Activated naive CD4-positive, alpha-beta T cell treated with anti-CD3 and anti-CD28 coated beads, Interleukin-2, amount 50 U/mL, for 16 hours (primary cell): ENCODE measurements around the gene MLXIP.
"Not testable (repeated sequence)": the region's sequence is repeated elsewhere in the genome, so short reads cannot be mapped to it uniquely, and the experiment has no call there.

ENCODE experiments used
- DNase-seq: peaks from one replicate; pipeline ENCODE4 v3.0.0-alpha.2; 2020

MLXIP gene

DNA sequence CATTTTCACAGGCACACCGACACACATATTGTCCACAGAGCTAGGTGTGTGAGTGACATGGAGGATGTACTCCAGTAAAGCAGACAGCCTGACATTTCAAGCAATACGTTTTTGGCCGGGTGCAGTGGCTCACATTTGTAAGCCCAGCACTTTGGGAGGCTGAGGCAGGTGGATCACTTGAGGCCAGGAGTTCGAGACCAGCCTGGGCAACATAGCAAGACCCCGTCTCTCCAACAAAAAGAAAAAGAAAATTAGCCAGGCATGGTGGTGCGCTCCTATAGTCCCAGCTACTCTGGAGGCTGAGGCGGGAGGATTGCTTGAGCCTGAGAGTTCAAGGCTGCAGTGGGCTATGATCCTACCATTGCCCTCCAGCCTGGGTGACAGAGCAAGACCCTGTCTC is 22.1 kb upstream of the MLXIP start:
- DNase-seq = not testable (repeated sequence)

DNA sequence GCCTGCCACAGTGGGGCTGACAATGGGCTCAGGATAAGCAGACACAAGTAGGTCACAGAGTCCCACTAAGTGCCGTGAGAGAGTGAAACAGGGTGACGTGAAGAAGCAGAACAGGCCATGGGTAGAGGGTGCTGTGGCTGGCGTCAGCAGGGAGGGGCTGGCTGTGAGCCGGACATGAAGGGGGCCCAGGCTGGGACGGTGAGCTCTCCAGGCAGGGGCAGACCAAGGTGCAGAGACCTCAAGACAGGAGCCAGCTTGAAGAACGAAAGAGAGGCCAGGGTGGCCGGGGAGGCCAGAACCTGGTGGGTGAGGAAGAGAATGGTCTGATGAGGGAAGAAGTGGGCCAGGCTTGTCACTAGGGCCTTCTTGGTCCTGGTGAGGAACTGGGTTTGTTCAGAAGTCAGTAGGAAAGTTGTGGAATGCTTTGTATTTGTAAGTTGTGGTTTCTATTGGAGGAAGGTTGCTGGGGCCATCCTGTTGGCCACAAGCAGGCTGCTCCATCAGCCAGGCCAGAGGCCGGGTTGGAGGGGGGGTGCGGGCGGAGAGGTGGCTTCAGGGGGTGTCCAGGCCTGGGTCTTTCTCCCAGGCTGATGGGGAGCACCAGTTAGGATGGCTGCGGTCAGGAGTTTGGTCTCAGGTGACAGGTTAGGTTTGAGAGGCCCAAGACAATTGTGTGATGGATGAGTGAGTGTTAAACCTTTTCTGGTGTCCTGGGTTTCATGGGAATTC is 21.4 kb upstream of the MLXIP start:
- DNase-seq = no peak

DNA sequence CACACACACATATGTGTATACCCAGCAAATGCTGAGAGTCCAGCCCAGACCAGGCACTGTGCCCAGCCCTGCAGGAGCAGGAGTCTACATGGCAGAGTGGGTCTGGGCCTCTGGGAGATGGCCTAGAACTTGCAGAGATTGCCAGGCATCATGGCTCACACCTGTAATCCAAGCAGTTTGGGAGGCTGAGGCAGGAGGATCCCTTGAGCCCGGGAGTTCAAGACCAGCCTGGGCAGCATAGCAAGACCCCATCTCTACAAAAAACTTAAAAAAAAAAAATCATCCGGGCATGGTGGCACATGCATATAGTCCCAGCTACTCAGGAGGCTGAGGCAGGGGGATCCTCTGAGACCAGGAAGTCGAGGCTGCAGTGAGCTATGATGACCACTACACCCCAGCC is 20.8 kb upstream of the MLXIP start:
- no peak for DNase-seq

DNA sequence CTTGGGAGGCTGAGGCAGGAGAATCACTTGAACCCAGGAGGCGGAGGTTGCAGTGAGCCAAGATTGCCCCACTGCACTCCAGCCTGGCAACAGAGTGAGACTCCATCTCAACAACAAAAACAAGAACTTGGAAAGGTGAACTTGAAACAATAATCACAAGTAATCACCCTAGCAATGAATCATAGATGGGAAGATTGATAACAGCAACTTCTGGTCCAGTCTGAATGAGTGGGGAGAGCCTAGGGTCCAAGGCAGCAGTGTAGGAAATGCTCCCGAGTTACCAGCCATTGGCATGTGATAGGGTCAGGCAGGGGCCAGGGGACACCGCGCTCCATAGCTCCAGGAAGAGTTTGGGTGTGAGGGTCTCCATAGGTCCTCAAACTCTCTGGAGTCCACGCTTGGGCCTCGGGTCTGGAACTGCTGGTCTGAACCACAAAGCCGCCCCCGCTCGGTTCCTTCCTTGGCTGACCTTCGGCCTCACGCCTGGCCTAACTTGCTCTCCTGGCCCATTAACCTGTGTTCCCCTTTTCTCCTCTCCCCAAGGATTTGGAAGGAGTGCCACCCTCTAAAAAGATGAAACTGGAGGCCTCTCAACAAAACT is 19.9 kb upstream of the MLXIP start:
- DNase-seq = no peak

DNA sequence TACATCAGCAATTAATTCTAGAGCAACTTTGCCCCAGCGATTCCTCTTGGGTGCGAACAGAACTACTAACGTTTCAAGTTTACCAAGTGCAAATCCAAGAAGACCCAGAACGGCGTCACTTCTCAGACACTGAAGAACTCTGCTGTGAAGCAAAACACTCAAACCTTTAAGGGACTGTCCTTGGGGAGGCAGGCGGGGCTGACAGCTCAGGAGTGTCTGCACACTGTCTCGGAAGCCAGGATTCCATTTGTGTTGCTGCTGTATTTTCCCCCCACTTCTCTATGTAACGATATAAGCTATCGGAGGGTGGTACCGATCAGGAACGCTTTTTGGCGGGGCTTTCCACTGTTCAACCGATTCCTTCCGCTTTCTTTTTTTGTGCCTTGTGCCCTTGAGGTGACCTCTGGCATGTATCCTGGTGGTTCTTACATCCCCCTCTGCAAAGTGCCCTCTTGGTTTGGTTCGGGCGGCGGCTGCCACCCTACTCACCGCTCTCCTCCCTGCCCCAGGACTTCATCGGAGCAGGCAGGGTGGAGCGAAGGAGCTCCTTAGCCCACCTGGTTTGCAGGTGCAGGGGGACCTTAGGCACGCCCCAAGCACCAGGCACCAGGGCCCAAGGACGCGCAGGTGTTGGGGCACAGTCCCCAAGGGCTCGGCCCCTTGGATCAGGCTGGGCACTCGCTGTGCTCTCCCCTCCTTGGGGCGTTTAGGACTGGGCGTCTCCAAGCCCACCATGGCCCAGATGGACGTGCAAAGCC is 19.2 kb upstream of the MLXIP start:
- DNase-seq = no peak

DNA sequence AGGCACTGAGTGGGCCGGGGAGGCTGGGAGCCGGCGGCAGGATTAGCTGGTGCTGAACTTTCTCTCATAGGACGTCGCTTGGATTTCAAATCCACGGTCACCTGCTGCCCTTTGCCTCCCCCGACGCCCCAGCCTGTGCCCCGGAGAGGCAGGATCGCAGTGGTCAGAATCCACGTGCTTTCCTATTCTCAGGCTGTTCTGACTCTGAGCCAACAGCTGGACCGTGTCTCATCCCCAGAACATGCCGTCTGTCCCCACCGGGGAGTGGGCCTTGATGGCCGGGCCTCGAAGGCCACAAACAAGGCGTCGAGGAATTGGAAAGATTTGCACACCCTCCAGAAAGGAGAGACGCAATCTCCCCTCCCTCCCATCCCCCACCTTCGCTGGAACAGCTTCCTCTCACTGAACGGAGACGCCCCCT is 18.5 kb upstream of the MLXIP start:
- DNase-seq = no peak

DNA sequence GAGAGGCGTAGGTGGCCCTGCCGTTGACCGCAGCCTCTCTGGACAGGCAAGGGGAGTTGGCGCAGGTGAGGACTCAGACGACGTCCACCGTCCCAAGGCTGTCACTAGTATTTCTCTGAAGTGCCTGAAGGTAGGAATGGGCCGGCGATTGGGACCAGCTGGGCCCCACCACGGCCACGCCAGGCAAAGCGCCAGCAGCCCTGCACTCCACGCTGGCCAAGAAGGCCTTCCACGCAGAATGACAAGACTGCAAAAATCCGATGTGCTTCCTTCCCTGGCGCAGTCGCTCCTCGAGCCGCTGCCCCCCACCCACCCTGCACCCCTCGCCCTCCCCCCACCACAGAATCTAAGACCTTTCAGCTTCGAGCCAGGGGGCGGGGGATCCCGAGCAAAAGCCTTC is 17.3 kb upstream of the MLXIP start:
- no peak for DNase-seq

DNA sequence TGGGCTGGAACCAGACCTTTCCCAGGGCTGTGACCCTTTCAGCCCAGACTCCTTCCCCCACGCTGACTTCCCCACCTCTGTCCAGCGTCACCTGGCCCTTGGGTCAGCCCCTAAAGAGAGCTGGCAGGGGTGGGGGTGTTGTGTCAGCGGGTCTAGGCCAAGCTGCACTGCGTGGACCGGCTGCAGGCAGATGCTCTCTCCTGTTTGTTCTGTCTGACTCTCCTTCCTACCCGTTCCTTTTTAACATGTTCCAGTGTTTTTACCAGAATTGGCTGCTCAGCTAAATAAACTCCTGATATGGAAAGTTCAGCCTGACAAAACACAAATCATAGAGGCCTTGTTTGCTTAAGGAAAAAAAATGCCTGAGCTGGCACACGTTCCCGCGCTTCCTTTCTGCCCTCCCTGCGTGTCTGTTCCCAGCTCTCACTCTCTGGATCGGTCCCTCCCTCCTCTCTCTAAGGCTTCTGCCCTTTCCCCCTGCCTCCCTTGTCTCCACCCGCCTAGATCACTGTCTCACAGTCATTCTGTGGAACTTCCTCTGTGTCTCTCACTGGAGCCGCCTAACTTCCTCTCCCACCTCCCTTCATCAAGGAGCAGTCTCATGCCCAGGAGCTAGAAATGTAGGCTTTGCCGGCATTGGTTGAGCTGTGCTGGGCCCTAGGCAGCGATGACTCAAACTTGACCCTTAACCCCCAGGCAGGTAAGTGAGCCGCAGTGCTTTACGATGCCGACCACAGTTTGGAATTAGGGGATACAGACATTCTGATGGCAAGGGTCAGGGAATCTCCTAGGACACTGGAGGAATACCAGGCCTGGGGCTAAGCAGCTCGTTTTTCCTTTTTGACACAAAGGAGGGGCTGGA is 15.5 kb upstream of the MLXIP start:
- no peak for DNase-seq

DNA sequence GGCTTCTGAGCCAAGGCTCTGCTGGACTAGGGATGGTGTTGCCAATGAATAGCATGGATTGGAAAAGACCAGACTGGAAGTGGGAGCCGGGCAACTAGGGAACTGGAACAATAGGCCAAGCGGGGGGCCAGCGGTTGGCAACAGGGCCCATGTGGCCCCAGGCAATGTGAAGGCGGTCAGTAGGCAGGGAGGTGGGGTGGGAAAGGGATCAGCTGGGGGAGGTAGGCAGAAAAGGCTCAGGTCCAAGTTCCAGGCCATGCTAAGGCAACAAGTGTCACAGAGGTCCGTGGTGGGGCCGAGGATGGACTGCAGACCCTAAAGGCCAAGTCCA is 14.9 kb upstream of the MLXIP start:
- DNase-seq = no peak

DNA sequence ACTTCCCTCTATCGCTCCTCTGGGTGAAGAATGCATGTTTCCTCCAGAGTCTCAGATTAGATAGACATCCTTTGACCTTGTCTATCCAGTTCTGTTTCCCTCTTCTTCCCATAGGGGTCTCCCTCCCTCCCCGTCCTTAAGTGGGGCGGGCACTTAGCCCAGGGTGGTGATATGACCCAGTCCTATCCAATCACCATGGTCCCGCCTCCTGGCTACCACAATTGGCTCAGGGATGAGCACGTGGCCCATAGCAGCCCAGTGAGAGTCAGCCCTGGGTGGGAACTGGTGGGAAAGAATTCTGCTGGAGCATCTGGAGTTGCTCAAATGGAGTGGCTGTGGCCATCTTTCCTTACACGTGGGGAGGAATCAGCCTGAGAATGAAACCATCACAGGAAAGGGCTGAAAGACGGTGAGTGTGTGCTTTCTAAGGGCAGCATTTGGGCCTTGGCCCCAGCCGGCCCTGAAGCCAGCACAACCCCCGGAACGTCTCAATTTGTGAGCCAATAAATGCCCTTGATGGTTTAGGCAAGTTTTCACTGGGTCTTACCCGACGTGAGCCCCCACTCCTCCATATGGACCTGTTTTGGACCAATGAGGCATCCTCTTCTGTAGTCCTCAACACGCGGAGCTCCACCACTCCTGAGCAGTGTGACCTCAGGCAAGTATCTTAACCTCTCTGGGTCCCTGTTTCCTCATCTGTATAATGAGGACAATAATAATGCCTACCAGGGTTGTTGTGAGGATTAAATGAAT is 14.4 kb upstream of the MLXIP start:
- peak; percentile 38 for DNase-seq

DNA sequence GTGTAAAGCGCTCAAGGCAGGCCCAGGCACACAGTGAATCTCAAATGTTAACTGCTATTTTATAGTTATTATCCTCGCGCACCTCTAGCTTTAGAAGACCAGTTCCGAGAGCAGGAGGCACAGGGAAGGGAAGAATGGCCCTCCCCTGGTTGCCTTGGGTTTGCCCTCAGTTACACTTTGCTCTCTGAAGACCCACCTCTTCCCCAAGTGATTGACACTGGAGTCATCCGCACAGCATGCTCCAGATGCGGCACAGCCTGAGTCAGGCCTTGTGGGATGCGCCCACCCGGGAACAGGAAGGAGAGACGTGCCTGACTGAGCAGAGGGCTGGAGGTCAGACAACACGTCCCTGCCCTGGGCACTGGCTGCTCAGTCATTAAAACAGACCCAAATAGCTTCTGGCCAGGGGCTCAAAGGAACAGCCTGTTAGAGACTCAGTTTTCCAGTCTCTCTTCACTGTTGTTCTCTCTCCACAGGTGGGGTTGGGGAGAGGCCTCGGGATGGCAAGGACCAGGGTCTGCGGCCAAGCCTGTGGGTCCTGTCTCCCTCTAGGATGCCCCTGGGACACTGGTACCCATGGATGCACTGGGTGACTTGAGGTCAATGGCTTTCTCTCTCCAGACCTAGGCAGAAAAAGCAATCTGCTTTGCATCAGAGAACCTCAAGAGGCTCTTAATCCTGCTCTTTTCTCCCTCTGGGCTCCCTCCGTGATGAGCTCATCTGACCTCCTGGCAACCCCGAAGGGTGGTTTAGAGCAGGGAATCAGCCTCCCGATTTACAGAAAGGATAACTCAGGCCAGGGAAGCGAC is 13.6 kb upstream of the MLXIP start:
- DNase-seq = no peak

DNA sequence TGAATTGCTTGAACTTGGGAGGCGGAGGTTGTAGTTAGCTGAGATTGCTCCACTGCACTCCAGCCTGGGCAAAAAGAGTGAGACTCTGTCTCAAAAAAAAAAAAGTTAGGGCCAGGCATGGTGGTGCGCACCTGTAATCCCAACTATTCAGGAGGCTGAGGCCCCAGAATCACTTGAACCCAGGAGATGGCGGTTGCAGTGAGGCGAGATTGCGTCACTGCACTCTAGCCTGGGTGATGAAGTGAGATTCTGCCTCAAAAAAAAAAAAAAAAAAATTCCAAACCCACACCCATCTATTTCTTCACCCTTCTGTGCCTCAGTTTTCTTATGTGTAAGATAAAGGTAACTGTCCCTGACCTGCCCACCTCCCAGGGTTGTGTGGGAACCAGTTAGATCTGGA is 11.0 kb upstream of the MLXIP start:
- no peak for DNase-seq

DNA sequence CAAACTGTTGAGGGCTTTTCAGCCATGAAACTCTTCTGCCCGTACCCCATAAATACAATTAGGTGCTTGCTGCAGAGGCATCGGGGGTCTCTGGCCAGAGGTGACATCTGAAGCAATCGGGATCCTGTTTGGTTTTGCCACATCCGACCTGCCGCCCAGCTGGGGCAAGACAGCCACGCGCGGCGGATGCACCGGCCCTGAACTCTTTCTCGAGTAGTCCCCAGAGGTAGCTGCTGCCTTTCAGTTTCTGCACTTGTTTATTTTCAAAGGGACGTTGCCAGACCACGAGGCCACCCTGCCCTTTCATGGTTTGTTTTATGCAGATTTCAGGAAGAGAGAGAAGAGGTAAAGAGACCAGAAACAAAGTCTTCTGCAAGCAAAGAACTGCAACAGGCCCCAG is 10.6 kb upstream of the MLXIP start:
- DNase-seq = no peak

DNA sequence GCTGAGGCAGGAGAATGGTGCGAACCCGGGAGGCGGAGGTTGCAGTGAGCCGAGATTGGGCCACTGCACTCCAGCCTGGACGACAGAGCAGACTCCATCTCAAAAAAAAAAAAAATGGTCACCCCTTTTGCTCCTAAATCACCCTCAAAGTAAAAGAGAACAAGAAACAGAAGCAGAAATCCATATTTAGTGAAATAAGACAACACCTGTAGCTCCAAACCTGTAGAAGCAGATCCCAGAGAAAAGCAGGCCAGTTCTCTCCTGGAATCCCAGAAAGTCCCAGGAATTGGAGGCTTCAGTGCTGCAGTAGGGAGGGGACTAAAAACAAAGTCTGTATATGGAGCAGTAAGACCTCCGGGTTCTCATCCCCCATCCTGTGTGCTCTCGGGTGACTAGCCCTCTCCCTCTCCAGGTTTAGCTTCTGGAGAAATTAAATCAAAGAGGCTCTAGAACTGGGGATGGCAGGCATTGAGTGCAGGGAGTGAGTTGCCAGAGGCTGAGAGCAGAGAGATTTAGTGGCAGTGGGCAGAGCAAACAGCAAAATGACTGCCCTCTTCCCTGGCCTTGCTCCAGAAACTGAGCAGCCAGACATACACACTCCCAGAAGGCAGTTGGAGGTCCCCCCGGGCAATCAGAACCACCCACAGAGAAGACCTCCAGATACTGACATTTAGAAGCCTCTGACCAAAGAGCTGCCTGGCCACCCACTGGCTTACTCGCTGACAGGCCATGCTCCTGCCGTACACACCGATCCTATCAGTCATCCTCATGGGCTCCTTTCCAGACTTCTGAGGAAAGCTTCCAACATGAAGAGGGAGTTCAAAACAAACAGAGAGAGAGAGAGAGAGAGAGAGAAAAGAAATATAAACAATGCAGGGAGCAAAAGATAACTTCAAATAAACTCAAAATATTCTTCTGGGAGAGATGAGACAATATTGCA is 6.3 kb upstream of the MLXIP start:
- no peak for DNase-seq

DNA sequence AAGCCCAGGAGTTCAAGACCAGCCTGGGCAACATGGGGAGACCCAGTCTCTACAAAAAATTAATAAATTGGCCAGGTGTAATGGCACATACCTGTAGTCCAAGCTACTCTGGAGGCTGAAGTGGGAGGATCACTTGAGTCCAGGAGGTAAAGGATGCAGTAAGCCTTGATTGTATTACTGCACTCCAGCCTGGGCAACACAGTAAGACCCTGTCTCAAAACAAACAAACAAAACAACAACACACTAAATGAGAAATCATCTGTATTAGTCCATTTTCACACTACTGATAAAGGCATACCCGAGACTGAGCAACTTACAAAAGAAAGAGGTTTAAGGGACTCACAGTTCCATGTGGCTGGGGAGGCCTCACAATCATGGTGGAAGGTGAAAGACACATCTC is 4.7 kb upstream of the MLXIP start:
- DNase-seq = no peak

DNA sequence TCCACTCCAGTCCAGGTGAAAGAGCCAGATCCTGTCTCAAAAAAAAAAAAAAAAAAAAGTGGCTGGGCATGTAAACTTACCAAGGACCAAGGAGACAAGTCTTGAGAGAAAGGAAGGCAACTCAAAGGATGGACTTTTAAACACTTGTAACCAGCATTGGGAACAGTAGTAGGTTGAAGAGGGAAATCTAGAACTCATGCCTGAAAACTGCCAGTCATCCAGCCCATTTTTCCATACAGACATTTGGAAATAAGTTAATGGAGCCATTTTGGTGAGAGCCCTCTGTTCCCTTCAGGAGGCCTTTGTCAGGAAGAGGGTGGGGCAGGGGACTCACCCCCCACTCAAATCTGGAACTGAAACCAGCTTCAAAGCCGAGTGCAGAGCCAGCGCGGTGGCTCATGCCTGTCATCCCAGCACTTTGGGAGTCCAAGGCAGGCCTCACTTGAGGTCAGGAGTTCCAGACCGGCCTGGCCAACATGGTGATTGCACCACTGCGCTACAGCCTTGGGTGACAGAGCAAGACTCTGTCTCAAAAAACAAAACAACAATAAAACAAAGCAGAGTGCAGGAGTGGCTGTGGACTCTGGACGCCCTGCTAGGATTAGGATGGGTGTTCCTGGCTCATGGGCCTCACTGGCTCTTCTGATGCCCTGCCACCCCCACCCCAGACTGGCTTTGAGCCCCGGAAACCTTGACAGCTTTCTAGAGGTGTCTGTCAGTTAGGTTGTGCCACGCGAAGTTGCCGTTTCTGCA is 1.6 kb upstream of the MLXIP start:
- DNase-seq = no peak

DNA sequence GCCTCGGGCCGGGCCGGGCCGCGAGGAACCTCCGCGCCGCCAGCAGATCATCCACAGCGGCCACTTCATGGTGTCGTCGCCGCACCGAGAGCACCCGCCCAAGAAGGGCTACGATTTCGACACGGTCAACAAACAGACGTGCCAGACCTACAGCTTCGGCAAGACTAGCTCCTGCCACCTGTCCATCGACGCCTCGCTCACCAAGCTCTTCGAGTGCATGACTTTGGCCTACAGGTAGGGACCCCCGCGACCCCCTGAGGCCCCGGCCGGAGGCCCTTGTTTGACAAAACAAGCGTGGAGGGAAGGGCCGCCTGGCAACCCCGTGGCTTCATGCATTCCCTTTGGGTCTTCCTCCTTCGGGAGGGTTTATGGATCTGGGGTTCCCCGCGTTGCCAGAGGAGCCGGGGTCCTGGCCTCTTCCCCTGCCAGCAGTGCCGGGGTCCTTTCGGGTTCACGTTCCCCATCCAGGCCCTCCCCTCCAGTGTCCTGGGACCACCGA is 526 bp downstream of the MLXIP start:
- DNase-seq = peak; percentile 36

DNA sequence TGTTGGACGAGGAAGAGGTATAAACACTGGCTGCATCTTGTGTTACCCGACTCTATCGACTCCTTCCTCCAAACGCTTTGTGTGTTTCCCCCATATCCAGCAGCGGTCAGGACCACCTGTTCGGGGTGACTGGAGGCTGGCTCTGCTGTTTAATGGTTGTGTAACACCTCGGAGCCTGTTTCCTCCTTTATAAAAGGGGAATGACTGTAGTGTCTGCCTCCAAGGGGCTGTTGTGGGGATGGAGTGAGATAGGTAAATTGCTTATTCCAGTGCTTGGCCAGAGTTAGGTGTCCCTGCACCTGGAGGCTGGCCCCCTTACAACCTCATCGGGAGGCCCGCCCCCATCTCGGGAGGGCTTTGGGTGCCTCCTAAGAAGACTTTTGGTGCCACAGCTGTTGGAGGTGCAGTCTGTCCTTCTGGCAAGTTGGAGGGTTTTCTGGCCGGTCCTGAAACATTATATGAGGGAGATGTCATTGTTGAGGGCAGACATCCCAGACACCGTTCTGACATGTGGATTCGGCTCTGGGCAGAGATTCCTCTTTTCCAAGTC is 1.1 kb downstream of the MLXIP start:
- no peak for DNase-seq
